Stimulated activated CD4-positive, alpha-beta T cell treated with anti-CD3 and anti-CD28 coated beads, Interleukin-4, amount 100 ng/mL, for 1 hour (primary cell): Measurements from ENCODE around the gene CTNNBL1.
A peak's percentile ranks its signal among the peaks of the same experiment; 100 is the strongest.

ENCODE experiments used
- DNase-seq: peaks from one replicate; pipeline ENCODE4 v3.0.0-alpha.2; 2020

The CTNNBL1 gene

DNA sequence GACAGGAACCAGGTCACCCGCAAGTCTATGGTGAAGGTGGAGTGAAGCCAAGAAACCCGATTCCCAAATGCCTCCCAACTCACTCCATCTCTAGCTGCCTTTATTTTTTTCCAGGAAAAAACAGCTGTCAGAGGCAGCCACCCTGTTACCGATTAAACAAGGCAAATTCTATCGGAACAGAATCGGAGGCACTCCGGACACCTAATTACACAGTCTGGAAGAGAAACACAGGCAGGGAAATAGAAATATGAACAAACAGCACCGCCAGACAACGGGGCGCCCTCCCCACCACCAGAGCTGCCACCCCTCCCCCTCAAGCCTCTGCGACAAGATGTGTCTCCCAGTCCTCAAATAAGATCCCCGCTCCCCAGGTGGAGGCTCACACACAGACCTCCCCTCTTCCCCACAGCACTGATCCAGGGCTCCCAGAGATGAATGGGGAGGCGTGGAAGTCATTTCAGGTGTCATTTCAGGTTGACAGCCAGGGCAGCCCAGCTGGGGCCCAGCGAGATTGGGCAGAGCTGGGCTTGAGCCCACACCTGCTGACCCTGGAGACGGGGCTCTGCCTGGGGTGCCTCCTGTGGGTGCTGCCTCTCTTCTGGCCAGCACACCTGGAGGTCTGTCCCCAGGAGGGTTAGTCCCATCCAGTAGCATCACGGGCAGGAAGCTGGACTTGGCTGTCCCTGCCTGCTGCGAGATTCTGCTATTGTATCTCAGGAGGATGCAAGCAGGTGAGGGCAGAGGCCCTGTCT is 189.3 kb downstream of the CTNNBL1 start:
- no peak for DNase-seq

GRCh38 chr20:37885042-37885441 is 191.2 kb downstream of the CTNNBL1 start:
- DNase-seq: no peak

- DNase-seq: no peak
These were observed 192.0 kb downstream of the CTNNBL1 start for GRCh38 chr20:37885593-37886503.

GRCh38 chr20:37886851-37887297 is 193.0 kb downstream of the CTNNBL1 start:
- no peak for DNase-seq

- DNase-seq: no peak
These were observed 194.8 kb downstream of the CTNNBL1 start for GRCh38 chr20:37888641-37889040.

DNA sequence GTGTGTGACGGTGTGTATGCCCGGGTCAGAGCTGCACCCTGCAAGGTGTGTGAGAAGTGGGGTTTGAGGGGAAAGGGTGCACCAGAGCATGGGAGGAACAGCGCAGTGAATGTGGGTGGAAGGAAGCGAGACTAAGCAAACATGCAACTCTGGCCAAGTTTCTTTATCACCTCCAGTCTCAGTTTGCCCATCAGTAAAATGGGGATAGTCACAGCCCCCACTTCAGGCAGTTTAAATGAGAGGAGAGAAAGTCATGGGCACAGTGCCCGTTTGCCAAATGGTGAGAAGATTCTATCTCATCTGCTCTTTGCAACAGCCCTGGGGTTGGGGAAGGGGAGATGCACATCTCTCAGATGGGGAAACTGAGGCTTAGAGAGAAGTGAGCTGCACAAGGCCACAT is 196.3 kb downstream of the CTNNBL1 start:
- DNase-seq: no peak

GRCh38 chr20:37890643-37891042 is 196.8 kb downstream of the CTNNBL1 start:
- no peak for DNase-seq

DNA sequence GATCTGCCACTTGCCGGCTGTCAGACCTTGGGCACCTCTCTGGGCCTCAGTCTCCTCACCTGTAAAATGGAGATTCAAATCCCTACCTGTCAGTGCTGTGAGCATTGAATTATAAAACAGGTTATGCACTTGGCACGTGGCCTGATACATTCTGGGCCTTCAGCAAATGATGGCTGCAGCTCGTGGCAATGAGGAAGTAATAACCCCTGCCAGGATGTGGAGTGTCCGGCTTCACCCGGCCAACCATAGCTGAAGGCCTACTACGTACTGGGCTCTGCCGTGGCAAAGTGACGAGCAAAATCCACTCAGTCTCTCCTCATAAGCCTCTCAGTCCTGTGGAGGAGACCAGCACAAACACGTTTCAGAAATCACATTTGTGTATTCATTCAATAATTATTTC is 198.2 kb downstream of the CTNNBL1 start:
- DNase-seq: no peak

GRCh38 chr20:37893566-37894241 is 199.9 kb downstream of the CTNNBL1 start:
- DNase-seq: no peak

- DNase-seq: no peak
These were observed 200.6 kb downstream of the CTNNBL1 start for GRCh38 chr20:37894454-37894853.

- DNase-seq: no peak
These were observed 201.3 kb downstream of the CTNNBL1 start for GRCh38 chr20:37895166-37895565.

- DNase-seq: no peak
These were observed 203.2 kb downstream of the CTNNBL1 start for GRCh38 chr20:37896932-37897548.

- DNase-seq: no peak
These were observed 204.6 kb downstream of the CTNNBL1 start for GRCh38 chr20:37898233-37899104.

- DNase-seq: no peak
These were observed 205.5 kb downstream of the CTNNBL1 start for GRCh38 chr20:37899105-37900045.

DNA sequence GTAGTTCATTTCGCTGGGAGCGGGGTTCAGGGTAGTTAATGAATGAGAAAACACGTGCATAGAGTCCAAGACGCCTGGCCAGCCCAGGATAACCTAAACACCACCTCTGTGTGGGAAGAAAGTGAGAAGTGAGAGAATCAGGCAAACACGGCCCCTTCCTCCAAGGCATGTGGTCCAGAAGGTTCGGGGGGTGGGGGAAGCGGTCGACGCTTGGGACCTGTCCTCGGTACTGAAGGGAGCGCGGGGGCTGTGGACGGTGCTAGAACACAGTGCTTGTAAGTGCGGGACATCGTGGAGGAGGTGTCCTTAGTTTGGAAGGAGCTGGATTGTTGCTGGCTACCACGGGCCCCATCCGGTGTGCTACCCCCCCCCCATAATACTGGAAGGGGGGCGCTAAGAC is 207.4 kb downstream of the CTNNBL1 start:
- DNase-seq: no peak

GRCh38 chr20:37901654-37902503 is 208.0 kb downstream of the CTNNBL1 start:
- DNase-seq: no peak

DNA sequence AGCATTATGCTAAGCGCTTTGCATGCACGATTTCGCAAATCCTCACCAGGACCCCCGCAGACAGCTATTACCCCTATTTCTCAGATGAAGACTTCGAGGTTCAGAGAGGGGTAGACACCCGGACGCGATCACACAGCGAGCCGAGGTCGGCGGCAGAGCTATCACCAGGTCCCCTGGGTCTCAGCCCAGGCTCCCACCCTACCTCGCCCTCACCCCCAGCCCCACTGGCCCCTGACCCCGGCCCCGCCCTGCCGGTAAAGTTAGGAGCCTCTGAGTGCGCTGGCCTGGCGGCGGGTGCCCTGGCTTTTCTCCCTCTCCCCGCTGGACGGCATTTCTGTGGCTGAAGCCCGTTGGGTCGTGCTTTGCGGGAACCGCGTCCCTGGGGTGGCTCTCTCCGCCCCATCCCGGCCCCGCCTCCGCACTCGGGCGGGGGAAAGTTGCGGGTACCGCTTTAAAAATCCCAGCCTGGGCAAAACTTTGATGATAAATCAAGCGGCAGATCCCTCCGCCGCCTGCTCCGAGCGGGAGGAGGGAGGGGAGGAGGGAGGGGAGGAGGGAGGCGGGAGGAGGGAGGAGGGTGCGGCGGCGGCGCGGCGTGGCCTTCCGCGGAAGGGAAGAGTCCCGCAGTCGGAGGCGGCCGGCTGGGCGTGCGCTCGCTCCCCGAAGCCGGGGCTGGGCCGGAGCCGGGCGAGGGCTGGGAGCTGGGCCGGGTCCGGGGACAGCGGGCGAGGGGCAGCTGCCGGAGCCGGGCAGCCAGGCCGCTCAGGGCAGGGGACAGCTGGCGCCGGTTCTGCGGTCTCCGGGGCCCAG is 208.9 kb downstream of the CTNNBL1 start, which contains the start of gene VSTM2L:
TSS of gene VSTM2L (plus strand) at position 624 of the 810 bp plus-strand sequence. CDS start 224 bp downstream, outside the sequence.
- peak; percentile 12 for DNase-seq

- no peak for DNase-seq
These were observed 209.6 kb downstream of the CTNNBL1 start for GRCh38 chr20:37903317-37904007.
